Suprapubic skin (tissue), 4 donors: ENCODE measurements around the gene CYTH1. TPM values are rescaled to one million over a fixed set of nuclear protein-coding genes. Genes with fewer than 3 reads are reported as not detected.

Experiments used
- DNase-seq, 2 donors: peaks; one replicate each; pipeline ENCODE4 v3.0.0-alpha.2; 2019; ENCODE audit warnings: low spot score in 2 of 2
- H3K27ac ChIP-seq: fragments of 200-600 bp; sonication (generic); one replicate; pipeline ENCODE4 v1.5.1; 2019
- H3K27me3 ChIP-seq: fragments of 200-600 bp; sonication (generic); one replicate; pipeline ENCODE4 v1.5.1; 2019
- H3K36me3 ChIP-seq: fragments of 200-600 bp; sonication (generic); one replicate; pipeline ENCODE4 v1.5.1; 2019
- H3K4me1 ChIP-seq: fragments of 200-600 bp; sonication (generic); one replicate; pipeline ENCODE4 v1.5.1; 2019
- H3K4me3 ChIP-seq: fragments of 200-600 bp; sonication (generic); one replicate; pipeline ENCODE4 v1.5.1; 2019; ENCODE audit warnings: mild to moderate bottlenecking
- H3K9me3 ChIP-seq: fragments of 200-600 bp; sonication (generic); one replicate; pipeline ENCODE4 v1.5.1; 2019
- CTCF ChIP-seq, 2 donors: fragments of 200-600 bp in 1 of 2; fragments of 450-650 bp in 1 of 2; sonication (generic) in 1 of 2; IDR thresholded peaks; one replicate each; pipeline ENCODE4 v1.5.1; 2016 to 2019; ENCODE audit warnings: antibody characterized with exemption in 2 of 2, mild to moderate bottlenecking in 1 of 2, moderate library complexity in 1 of 2
- EP300 ChIP-seq: sonication (generic); formaldehyde crosslinking; IDR thresholded peaks from one replicate; pipeline ENCODE4 v1.6.1; 2017; ENCODE audit warnings: antibody characterized with exemption
- POLR2A ChIP-seq, 2 donors: fragments of 450-650 bp; IDR thresholded peaks; one replicate each; pipeline ENCODE4 v1.6.1; 2017; ENCODE audit warnings: antibody characterized with exemption in 2 of 2, mild to moderate bottlenecking in 2 of 2, moderate library complexity in 2 of 2
- POLR2AphosphoS5 ChIP-seq, 3 donors: sonication (generic); formaldehyde crosslinking; IDR thresholded peaks; one replicate each; pipeline ENCODE4 v1.6.1; 2017; ENCODE audit warnings: antibody characterized with exemption in 3 of 3
- WGBS: methylation state at CpG from one replicate; pipeline ENCODE4 v1.1.5; 2018; 5-methylcytosine and 5-hydroxymethylcytosine counted together
- total RNA-seq, 4 donors: library from RNA; depleted of rRNA; stranded (reverse); fragments of >200 nt; gene quantifications; one replicate each; pipeline ENCODE4 v1.1.0, GENCODE V29; 2016

The CYTH1 gene
- total RNA-seq, 4 donors from 2014 or later = 57.6 to 88.6 (median 74.9) TPM

DNA sequence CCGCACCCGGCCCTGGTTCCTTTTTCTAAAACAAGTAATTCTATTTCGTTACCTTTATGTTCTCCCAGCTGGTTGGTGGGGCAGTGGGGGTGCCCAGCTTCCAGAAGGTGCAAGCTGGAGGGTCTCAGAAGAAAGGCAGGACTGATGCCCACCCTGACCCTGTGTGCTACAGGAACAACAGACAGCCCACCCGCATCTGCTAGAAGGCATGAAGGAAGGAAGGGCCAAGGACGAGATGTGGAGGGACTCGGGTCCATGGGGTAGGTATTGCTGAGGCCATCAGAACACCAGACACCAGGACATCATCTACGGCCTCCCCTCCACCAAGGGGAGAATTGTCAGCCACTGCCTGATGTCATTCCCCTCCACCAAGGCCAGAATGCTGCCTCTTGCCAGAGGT, 6.4 kb upstream of the CYTH1 start:
- DNase-seq = no peak

DNA sequence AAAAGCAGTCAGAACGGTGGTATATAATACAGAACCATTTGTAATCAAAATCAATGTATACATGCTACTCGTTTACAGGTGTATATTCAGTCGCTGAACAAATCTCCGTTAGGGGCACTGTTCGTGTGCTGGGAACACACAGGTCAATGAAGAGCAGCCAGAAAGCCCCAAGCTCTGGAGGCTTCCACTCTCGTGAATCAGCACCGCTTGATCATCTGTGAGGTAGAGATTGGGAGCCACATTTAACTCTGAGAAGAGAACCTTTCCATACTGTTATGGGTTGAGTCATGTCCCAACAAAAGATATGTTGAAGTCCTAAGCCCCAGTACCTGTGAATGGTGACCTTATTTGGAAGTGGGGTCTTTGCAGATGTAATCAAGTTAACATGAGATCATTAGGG, 5.4 kb upstream of the CYTH1 start:
- no peaks in the 10 kb centered on the region for H3K9me3 ChIP-seq
- H3K27ac ChIP-seq = no peak overlapping the region
- TF ChIP-seq CTCF (IDR thresholded peaks at IDR 0.05) = no peak
- no peak for TF ChIP-seq EP300
- TF ChIP-seq POLR2AphosphoS5 (IDR thresholded peaks at IDR 0.05) = no peak
- no peak for TF ChIP-seq POLR2A (IDR thresholded peaks at IDR 0.05)
- DNase-seq = no peak
- no peaks in the 10 kb centered on the region for H3K36me3 ChIP-seq
- peaks cover 48% of the 10 kb centered on the region for H3K4me1 ChIP-seq
- no peak overlapping the region for H3K4me3 ChIP-seq
- H3K27me3 ChIP-seq = no peaks in the 10 kb centered on the region
- 77% methylated on average over 7 of the region's 7 CpGs for WGBS

More for the DNA sequence above, 6.4 kb upstream of the CYTH1 start:
- Histone ChIP-seq H3K27ac (no peak overlapping the region), H3K9me3 (no peaks in the 10 kb centered on the region), H3K4me3 (no peak overlapping the region), H3K4me1 (peaks cover 40% of the 10 kb centered on the region), H3K27me3 (no peaks in the 10 kb centered on the region), H3K36me3 (peaks cover 5% of the 10 kb centered on the region)
- 96% methylated on average over 7 of the region's 7 CpGs for WGBS
- TF ChIP-seq POLR2A (IDR thresholded peaks at IDR 0.05) (no peak), EP300 (no peak), POLR2AphosphoS5 (IDR thresholded peaks at IDR 0.05) (no peak), CTCF (IDR thresholded peaks at IDR 0.05) (no peak)

DNA sequence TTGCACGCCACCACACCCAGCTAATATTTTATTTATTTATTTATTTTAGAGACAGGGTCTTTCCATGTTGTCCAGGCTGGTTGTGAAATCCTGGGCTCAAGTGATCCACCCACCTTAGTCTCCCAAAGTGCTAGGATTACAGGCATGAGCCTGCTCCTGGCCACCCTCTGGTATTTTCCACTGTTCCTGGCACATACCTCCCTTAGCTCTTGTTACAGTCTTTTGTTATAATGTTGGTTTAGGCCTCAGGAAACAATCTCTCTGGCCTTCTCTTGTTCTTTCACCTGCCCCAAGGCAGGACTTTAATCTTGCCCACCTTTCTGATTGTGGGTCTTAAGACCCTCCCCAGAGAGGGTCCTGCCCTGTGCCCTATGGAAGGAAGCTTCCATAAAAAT, 3.6 kb upstream of the CYTH1 start:
- Histone ChIP-seq H3K4me1 (peaks cover 40% of the 10 kb centered on the region), H3K36me3 (no peaks in the 10 kb centered on the region), H3K4me3 (no peak overlapping the region), H3K27ac (no peak overlapping the region), H3K27me3 (no peaks in the 10 kb centered on the region), H3K9me3 (no peaks in the 10 kb centered on the region)
- DNase-seq = no peak
- WGBS = 93% methylated on average over 1 of the region's 1 CpG
- TF ChIP-seq POLR2A (IDR thresholded peaks at IDR 0.05) (no peak), POLR2AphosphoS5 (IDR thresholded peaks at IDR 0.05) (no peak), CTCF (IDR thresholded peaks at IDR 0.05) (no peak), EP300 (no peak)

GRCh38 chr17:78785011-78785662, 3.1 kb upstream of the CYTH1 start:
- Histone ChIP-seq H3K36me3 (no peaks in the 10 kb centered on the region), H3K27ac (no peak overlapping the region), H3K4me3 (no peak overlapping the region), H3K4me1 (peaks cover 40% of the 10 kb centered on the region), H3K27me3 (no peaks in the 10 kb centered on the region), H3K9me3 (no peaks in the 10 kb centered on the region)
- DNase-seq = no peak
- 86% methylated on average over 9 of the region's 12 CpGs for WGBS
- no peak for TF ChIP-seq POLR2A (IDR thresholded peaks at IDR 0.05)
- no peak for TF ChIP-seq POLR2AphosphoS5 (IDR thresholded peaks at IDR 0.05)
- no peak for TF ChIP-seq EP300

DNA sequence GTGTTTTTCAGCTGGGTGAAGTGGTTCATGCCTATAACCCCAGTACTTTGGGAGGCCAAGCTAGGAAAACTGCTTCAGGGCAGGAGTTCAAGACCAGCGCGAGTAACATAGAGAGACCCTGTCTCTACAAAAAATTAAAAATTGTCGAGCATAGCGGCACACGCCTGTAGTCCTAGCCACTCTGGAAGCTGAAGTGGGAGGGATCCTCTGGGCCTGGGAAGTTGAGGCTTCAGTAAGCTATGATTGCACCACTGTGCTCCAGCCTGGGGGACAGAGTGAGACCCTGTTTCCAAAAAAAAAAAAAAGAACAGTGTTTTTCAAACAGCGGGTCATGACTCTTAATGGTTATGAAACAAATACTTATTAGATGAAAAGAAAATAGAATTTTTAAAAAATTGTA, 2.3 kb upstream of the CYTH1 start:
- Histone ChIP-seq H3K4me3 (no peak overlapping the region), H3K4me1 (peaks cover 40% of the 10 kb centered on the region), H3K9me3 (no peaks in the 10 kb centered on the region), H3K27ac (peak overlapping the region; percentile 27), H3K27me3 (no peaks in the 10 kb centered on the region), H3K36me3 (no peaks in the 10 kb centered on the region)
- no peak for TF ChIP-seq POLR2A (IDR thresholded peaks at IDR 0.05)
- WGBS = 88% methylated on average over 6 of the region's 6 CpGs
- DNase-seq = no peak

- Histone ChIP-seq H3K27me3 (no peaks in the 10 kb centered on the region), H3K4me1 (peaks cover 41% of the 10 kb centered on the region), H3K4me3 (no peak overlapping the region), H3K36me3 (no peaks in the 10 kb centered on the region), H3K27ac (peak overlapping the region; percentile 93), H3K9me3 (no peaks in the 10 kb centered on the region)
- TF ChIP-seq CTCF (IDR thresholded peaks at IDR 0.05) = no peak
- TF ChIP-seq POLR2AphosphoS5 (IDR thresholded peaks at IDR 0.05) = no peak
- no peak for TF ChIP-seq EP300
- TF ChIP-seq POLR2A (IDR thresholded peaks at IDR 0.05) = no peak
- WGBS = 84% methylated on average over 7 of the region's 7 CpGs
- no peak for DNase-seq
Observed at GRCh38 chr17:78783711-78784324, 1.7 kb upstream of the CYTH1 start.
